AG04450 (cell line): ENCODE results near the gene SLC4A5. TPM values are rescaled to one million over a fixed set of nuclear protein-coding genes. Genes with fewer than 3 reads are reported as not detected.

Experiments
- CTCF ChIA-PET: fragments of 300-600, 350-600 bp; formaldehyde crosslinking; extraction: SDS; loops from one replicate; lab custom pipeline; 2022; ENCODE audit warnings: antibody characterized with exemption, inconsistent platforms; lab: Charles Lee
- POLR2A ChIA-PET: fragments of 350-600 bp; formaldehyde crosslinking; extraction: SDS; loops from one replicate; lab custom pipeline; 2021; ENCODE audit warnings: antibody characterized with exemption, inconsistent platforms; lab: Yijun Ruan, JAX
- DNase-seq: peaks from one replicate; pipeline ENCODE4 v3.0.0-alpha.2; 2011; ENCODE audit warnings: low read depth, low spot score
- H3K27ac ChIP-seq: one replicate; pipeline ENCODE4 v1.5.1; 2012; ENCODE audit warnings: low read depth, low read length, control low read depth
- H3K27me3 ChIP-seq: one replicate; pipeline ENCODE4 v1.6.0; 2012; ENCODE audit warnings: low read length; ENCODE audit not compliant: control insufficient read depth, insufficient read depth
- H3K4me3 ChIP-seq: 2 replicates; pipeline ENCODE4 v1.5.1; 2011; ENCODE audit warnings: mild to moderate bottlenecking, low read depth, low read length, control low read depth
- H3K9me3 ChIP-seq: 2 replicates; pipeline ENCODE4 v1.5.1; 2012; ENCODE audit warnings: low read length; ENCODE audit not compliant: control insufficient read depth, insufficient read depth
- CTCF ChIP-seq: IDR thresholded peaks from 2 replicates; pipeline ENCODE4 v1.5.1; 2011; ENCODE audit warnings: low read depth, low read length, control low read depth, inconsistent platforms
- polyA plus RNA-seq: library from polyadenylated mRNA; depleted of rRNA; stranded (reverse); fragments of >200 nt; gene quantifications from 2 replicates; pipeline ENCODE4 v1.2.3, GENCODE V29; 2011

SLC4A5 gene
- polyA plus RNA-seq, 1 experiment = 0.15 TPM

- POLR2A ChIA-PET = no interaction called here
Measured at GRCh38 chr2:74275228-74275627, 68.0 kb downstream of the SLC4A5 start.

GRCh38 chr2:74269667-74270066 lies 73.5 kb downstream of the SLC4A5 start:
- CTCF ChIA-PET = interaction anchor here (1.1 kb wide), 2 partner anchors 31 to 122 kb away, joined by 3 read pairs; no protein-coding TSS in a partner anchor
- DNase-seq = no peak

More at GRCh38 chr2:74275228-74275627, 68.0 kb downstream of the SLC4A5 start:
- TF ChIP-seq CTCF = no peak
- H3K27ac ChIP-seq = no peak overlapping the region
- H3K27me3 ChIP-seq = peaks cover 29% of the 10 kb centered on the region
- no peak for DNase-seq
- H3K4me3 ChIP-seq = no peak overlapping the region
- CTCF ChIA-PET = interaction anchor here (1.4 to 2.7 kb wide), 2 partner anchors 25 to 60 kb away, joined by 4 to 10 read pairs; no protein-coding TSS in a partner anchor
- H3K9me3 ChIP-seq = no peaks in the 10 kb centered on the region

GRCh38 chr2:74267068-74267467 lies 76.1 kb downstream of the SLC4A5 start:
- ChIA-PET CTCF (interaction anchor here (1.5 to 1.9 kb wide), 2 partner anchors 17 to 68 kb away, joined by 4 to 7 read pairs; no protein-coding TSS in a partner anchor), POLR2A (no interaction called here)
- H3K27me3 ChIP-seq = peaks cover 16% of the 10 kb centered on the region
- no peak for TF ChIP-seq CTCF
- no peak overlapping the region for H3K4me3 ChIP-seq
- no peaks in the 10 kb centered on the region for H3K9me3 ChIP-seq
- no peak for DNase-seq
- H3K27ac ChIP-seq = no peak overlapping the region

More at GRCh38 chr2:74269667-74270066, 73.5 kb downstream of the SLC4A5 start:
- Histone ChIP-seq H3K4me3 (no peak overlapping the region), H3K9me3 (no peaks in the 10 kb centered on the region), H3K27me3 (peaks cover 9% of the 10 kb centered on the region), H3K27ac (no peak overlapping the region)
- TF ChIP-seq CTCF = no peak
- POLR2A ChIA-PET = no interaction called here

- CTCF ChIA-PET = interaction anchor here (1.8 kb wide), 1 partner anchor 14 kb away, joined by 6 read pairs; no protein-coding TSS in a partner anchor
Measured at GRCh38 chr2:74264281-74264680, 78.9 kb downstream of the SLC4A5 start.

More at GRCh38 chr2:74264281-74264680, 78.9 kb downstream of the SLC4A5 start:
- no peaks in the 10 kb centered on the region for H3K9me3 ChIP-seq
- POLR2A ChIA-PET = no interaction called here
- H3K27ac ChIP-seq = no peak overlapping the region
- TF ChIP-seq CTCF = no peak
- no peak for DNase-seq
- H3K4me3 ChIP-seq = no peak overlapping the region
- H3K27me3 ChIP-seq = peaks cover 25% of the 10 kb centered on the region
